B cell (primary cell): Measurements from ENCODE around the gene RILPL1.

Source experiments
- CTCF ChIP-seq: fragments of 200-600 bp; IDR thresholded peaks from one replicate; pipeline ENCODE4 v1.8.0; 2022; ENCODE audit warnings: antibody characterized with exemption, mild to moderate bottlenecking
- EZH2 ChIP-seq: IDR thresholded peaks from 2 replicates; pipeline ENCODE4 v1.6.1; 2012; ENCODE audit warnings: borderline replicate concordance, low read depth, mild to moderate bottlenecking, moderate library complexity, low read length; ENCODE audit not compliant: insufficient read depth, poor library complexity, severe bottlenecking

- TF ChIP-seq CTCF (no peak), EZH2 (no peak)
Measured at GRCh38 chr12:123548107-123548506, 14.6 kb upstream of the RILPL1 start.
